ENCODE results near the gene CYP4F8.
A peak's percentile ranks its signal among the peaks of the same experiment; 100 is the strongest.

CYP4F8 gene

DNA sequence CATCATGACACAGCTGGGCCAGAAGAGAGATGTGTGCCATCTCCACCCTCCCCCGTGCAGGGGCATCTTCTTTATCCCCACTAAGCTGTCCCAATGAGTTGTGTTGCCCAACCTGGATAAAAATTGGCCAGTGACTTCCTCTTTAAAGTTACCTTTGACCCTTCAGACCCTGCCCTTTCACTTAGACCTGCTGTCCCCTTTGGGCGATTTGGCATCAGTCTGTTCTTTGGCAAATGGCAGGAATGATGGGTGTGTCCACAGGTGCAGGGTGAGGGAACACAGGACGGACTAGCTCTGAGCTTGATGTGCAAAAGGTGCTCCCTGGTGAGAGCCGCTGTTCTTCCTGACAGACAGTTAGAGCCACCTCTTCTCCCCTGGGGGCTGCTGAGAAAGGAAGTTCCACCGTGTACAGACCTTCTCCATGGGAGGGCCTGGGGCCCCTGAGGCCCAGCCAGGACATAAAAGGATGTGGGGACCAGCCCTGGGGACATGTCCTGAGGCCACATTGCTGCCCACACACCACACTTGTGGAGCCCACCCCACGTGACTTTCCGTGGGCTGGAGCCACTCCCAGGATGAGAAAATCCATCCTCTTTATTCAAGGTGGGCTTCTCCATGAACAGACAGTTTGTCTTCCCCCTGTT lies 1.7 kb downstream of the CYP4F8 start:
- no peak for DNase-seq (ENCODE audit: low read depth in 2 of 2)

- DNase-seq (ENCODE audit: low read depth in 2 of 2): no peak
Measured at GRCh38 chr19:15618321-15618720, 3.3 kb downstream of the CYP4F8 start.

DNA sequence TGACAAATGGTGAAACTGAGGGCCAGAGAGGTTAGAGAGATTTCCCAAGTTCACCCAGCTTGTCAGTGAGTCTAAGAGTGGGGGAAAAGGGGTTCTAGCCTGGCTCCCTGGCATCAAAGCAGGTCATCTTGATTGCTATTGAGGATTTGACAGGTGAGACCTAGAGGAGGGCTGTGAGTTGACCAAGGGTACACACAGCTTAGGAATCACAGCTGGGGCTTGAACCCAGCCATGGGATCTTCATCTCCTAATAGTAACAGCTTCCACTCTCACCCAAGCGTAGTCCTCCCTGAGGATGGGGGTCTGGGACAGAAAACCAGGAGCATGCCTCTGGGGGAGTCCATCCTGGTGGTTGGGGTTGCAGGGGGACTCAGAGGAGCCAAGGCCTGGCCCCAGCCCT lies 6.8 kb downstream of the CYP4F8 start:
- no peak for DNase-seq (ENCODE audit: low read depth in 2 of 2)

DNA sequence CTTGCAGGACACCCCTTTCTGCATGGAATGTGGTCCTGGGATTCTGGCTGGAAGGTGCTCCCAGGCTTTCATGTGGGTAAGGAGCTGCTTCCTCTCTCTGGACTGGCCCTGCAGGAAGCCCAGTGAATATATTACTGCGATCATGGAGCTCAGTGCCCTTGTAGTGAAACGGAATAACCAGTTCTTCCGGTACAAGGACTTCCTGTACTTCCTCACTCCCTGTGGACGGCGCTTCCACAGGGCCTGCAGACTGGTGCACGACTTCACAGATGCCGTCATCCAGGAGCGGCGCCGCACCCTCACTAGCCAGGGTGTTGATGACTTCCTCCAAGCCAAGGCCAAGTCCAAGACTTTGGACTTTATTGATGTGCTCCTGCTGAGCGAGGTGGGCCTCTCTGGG lies 8.0 kb downstream of the CYP4F8 start:
- DNase-seq (ENCODE audit: low read depth in 2 of 2): no peak

- no peak for DNase-seq (ENCODE audit: low read depth in 2 of 2)
Measured at GRCh38 chr19:15623711-15624318, 8.8 kb downstream of the CYP4F8 start.

- no peak for DNase-seq (ENCODE audit: low read depth in 2 of 2)
Measured at GRCh38 chr19:15628236-15629002, 13.4 kb downstream of the CYP4F8 start.

DNA sequence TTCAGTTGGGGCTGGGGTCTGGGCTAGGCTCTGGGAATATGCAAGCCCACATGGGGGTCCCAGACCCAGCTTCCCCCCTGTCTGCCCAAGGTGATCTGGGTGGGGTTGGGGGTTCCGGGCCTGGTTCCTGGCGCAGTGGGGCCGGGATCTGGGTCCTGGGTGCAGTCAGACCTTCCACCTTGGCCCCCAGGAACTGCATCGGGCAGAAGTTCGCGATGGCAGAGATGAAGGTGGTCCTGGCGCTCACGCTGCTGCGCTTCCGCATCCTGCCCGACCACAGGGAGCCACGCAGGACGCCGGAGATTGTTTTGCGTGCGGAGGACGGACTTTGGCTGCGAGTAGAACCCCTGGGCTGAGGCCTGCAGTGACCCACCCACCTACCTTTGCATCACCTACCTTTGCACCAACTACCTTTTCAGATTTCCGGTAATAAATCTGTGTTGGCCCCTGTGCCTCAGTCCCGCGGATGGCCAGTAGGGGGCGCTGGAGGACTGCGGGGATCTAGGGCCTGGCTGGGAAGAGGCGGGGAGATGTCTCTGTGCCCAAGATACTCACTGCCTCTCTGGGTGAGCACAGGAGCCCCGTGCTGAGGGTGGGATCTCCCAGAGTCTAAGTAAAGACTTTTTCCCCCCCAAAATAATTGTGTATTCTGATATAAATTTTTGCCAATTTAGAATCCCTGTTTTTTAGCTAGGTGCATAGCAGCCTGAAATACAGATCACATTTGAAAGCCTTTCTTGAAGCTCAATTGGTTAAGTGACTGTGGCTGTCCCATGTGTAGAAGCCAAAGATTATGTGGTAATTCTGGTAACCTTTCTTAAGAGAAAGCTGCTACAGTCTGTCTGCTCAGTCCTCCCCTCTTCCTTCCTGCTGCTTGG lies 14.2 kb downstream of the CYP4F8 start:
- peak in 1 of 2 experiments; percentile 3 for DNase-seq (ENCODE audit: low read depth in 2 of 2)

GRCh38 chr19:15631817-15632216 lies 16.8 kb downstream of the CYP4F8 start:
- DNase-seq (ENCODE audit: low read depth in 2 of 2): no peak

DNA sequence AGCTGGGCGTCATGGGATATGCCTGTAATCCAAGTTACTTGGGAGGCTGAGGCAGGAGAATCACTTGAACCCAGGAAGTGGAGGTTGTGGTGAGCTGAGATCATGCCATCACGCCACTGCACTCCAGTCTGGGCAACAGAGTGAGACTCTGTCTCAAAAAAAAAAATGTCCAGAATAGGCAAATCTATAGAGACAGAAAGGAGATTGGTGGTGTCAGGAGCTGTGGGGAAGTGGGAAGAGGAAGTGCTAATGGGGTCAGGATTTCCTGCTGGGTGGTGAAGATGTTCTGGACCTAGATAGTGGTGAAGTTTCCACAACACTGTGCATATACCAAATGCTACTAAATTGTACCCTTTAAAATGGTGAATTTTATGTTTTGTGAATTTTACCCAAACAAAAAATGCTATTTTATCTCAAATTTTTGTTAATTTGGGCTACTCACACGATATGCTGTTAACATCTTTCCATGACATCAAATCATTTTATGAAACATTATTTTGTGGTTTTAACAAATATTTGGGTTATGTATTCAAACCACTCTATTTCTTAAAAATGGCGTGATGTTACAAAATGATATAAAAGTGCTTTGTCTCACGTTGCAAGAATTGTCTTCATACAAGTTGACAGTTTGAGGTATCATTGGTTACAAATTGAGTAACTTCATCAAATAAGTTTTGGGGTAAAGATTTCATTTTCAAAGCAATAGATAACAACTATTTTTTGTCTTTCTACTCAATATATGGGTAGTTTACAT lies 18.2 kb downstream of the CYP4F8 start:
- no peak for DNase-seq (ENCODE audit: low read depth in 2 of 2)

- DNase-seq (ENCODE audit: low read depth in 2 of 2): no peak
Measured at GRCh38 chr19:15634105-15634504, 19.1 kb downstream of the CYP4F8 start.

GRCh38 chr19:15635016-15635805 lies 20.2 kb downstream of the CYP4F8 start:
- DNase-seq (ENCODE audit: low read depth in 2 of 2): no peak

DNA sequence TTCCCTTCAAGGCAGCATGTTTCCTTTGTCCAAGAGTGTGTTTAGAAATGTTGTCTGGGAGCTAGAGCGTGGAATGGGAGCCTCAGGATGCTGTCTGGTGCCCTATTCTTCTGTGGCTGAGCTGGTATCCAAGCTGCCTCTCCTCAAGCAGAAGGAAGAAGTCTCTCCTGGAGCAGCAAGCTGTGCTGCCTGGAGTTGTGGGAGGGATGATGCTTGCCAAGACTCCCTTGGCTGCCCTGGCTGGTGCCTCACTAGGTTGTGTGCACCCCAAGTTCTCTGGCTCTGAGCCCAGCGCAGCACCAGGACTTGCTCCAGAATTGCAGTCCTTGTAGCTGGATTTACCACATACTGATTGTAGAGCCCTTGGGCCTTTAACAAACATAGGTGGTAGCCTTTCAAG lies 21.0 kb downstream of the CYP4F8 start:
- DNase-seq (ENCODE audit: low read depth in 2 of 2): no peak

DNA sequence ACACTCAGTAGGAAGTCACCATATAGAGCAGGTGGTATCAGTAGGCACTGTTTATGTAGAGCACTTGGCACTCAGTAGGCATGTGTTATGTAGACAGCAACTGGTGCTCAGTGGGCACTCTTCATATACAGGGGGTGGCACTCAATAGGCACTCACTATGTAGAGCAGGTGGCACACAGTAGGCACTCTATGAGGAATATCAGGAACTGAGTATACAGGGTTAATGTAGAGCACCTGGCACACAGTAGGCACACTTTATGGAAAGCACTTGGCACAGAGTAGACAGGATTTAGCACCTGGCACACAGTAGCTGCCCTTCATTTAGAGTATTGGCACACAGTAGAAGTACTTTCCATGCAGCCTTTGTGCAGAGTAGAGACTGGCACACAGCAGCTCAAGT lies 24.6 kb downstream of the CYP4F8 start:
- DNase-seq (ENCODE audit: low read depth in 2 of 2): no peak

- DNase-seq (ENCODE audit: low read depth in 2 of 2): no peak
Measured at GRCh38 chr19:15640294-15640903, 25.4 kb downstream of the CYP4F8 start, which contains the start of gene CYP4F3. TSS of gene CYP4F3 (plus strand) at chr19:15640897. CDS start at chr19:15641416, 519 bp downstream.

DNA sequence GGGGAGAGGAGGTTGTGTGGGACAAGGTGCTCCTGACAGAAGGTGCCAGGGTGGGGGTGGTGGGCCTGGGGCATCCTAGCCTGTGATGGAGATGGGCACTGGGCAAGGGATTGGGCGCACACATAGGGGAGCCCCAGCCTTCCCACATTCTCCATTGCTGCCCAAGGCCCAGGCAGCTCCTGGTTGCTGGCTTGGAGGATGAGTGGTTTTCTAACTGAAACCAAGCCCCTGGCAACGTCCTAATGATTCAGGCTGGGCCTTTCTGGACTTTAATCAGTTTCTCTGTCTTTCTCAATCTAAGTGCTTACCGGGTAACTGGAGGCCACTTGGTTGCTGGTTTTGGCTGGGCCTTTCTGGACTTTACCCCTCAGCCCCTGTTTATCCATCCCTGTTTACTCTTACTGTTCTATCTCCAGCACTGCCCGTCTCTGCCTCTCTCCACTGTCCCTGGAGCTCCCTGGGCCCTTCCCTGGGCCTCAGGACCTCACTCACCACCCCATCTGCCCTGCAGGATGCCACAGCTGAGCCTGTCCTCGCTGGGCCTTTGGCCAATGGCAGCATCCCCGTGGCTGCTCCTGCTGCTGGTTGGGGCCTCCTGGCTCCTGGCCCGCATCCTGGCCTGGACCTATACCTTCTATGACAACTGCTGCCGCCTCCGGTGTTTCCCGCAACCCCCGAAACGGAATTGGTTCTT lies 26.0 kb downstream of the CYP4F8 start:
- DNase-seq (ENCODE audit: low read depth in 2 of 2): no peak

DNA sequence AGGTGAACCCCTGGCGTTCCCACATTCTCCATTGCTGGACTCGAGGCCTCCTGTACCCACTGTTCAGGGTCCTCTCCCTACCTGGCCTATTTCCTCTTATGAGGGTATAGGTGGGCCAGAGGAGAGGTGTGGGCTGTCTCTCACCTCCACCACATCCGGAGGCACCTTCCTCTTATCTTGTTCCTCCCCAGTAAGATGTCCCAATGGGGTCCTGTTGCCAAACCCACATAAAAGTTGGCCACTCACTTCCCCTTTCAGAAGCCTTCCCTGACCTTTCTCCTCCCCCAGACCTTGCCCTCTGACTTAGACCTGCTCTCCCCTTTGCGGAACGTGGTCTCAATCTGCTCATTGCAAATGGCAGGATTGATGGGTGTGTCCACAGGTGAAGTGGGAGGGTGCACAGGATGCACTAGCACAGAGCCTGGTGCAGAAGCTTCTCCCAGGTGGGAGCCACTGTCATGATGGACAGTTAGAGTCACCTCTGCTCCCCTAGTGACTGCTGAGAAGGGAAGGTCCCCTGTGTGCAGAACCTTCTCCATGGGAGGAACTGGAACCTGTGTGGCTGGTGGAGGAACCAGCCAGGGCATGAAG lies 27.0 kb downstream of the CYP4F8 start:
- DNase-seq (ENCODE audit: low read depth in 2 of 2): no peak

DNA sequence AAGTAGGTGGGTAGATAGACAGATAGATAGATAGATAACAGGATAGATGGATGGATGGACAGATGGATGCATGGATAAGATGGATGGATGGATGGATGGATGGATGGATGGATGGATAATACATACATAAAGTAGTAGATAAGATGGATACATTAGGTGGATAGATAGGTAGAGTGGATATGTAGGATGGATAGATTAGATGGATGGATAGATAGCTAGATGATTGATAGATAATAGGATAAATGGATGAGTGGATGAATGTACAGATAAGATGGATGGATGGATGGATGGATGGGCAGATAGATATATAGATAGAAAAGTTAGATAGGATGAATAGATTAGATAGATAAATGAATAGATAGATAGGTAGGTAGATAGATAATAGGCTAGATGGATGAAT lies 27.8 kb downstream of the CYP4F8 start:
- DNase-seq (ENCODE audit: low read depth in 2 of 2): no peak

- DNase-seq (ENCODE audit: low read depth in 2 of 2): no peak
Measured at GRCh38 chr19:15643387-15643786, 28.4 kb downstream of the CYP4F8 start.
